Activated effector memory CD4-positive, alpha-beta T cell treated with anti-CD3 and anti-CD28 coated beads, Interleukin-2, amount 50 U/mL, for 16 hours (primary cell): ENCODE data around the gene BCAS3.
"Not testable (repeated sequence)": the region's sequence is repeated elsewhere in the genome, so short reads cannot be mapped to it uniquely, and the experiment has no call there.

Experiments
- DNase-seq: peaks from one replicate; pipeline ENCODE4 v3.0.0-alpha.2; 2020

BCAS3 gene

DNA sequence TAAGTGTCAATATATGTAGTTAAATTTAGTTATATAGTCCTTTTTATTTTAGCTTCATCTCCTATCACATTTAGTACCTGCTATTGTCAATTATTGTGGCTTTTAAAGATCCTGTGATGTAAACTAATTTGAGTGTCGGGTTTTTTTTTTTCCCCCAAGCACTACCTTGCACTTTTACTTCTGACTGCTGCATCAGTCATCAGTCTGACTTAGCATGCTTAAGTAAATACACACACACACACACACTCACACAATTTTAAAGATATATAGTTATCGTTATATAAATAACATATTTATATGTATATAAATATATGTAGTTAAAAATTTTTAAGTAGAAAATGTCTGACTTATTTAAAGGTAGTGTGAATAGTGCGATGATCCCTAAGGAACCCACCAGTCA is 127.2 kb downstream of the BCAS3 start:
- no peak for DNase-seq

DNA sequence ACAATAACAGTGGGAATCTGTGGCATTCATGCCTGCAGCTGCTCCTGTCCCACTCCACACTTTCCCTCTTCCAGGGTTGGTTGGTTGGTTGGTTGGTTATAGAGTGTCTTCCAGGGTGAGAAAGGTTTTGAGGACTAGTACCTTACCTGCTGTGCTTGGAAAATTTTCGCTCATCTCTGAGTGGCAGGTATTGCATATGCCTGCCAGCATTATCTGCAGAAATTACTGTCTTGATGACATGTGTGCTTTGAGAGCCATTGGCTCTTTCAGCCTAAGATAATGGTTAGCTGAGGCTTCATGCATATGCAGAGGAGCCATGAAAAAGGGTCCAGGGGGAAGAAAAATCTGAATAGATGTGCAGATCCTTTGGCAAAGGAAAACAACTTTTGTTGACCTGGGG is 131.8 kb downstream of the BCAS3 start:
- DNase-seq, result no peak

DNA sequence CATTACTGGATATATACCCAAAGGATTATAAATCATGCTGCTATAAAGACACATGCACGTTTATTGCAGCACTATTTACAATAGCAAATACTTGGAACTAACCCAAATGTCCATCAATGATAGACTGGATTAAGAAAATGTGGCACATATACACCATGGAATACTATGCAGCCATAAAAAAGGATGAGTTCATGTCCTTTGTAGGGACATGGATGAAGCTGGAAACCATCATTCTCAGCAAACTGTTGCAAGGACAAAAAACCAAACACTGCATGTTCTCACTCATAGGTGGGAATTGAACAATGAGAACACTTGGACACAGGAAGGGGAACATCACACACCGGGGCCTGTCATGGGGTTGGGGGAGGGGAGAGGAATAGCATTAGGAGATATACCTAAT is 137.3 kb downstream of the BCAS3 start:
- DNase-seq, result not testable (repeated sequence)

DNA sequence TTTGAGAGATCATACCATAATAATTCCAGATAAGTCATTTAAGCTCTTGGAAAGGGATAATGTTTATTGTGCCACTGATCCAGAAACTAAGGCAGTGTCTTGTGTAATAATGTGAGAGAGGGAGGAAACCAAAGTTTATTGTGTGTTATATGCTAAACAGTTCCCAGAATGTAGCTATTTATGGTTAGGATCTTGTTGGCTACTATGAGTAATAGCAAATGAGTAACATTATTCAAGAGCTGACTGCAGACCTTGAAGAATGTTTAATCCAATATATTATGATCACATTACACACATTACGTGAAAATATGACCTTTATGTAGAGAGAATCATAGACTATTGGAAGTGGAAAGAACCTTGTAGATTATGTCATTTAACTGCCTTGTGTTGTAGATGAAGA is 139.5 kb downstream of the BCAS3 start:
- DNase-seq, result no peak

DNA sequence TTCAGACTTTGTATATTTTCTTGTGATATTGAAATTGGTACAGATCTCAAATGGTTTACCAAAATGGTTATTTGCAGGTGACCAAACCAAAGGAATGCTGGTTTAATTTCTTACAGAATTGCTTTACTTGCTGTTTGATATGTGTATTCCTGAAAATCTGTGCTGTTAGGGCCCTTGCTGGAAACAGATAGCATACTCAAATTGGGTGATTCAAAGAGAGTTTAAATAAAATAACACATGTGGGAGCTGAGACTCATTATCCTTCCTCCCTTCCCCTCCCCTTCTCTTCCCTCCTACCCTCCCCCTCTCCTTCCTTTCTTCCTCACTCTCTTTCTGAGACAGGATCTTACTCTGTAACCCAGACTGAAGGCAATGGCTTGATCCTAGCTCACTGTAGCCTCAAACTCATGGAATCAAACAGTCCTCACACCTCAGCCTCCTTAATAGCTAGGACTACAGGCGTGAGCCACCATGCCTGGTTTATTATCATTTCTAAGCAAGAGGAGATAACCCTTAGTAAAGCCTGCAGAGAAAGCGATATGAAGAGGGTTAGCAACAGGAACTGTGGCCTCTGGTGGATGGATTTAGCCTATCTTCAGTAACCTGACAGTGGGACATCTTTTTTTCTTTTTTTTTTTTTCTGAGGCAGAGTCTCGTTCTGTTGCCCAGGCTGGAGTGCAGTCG is 141.9 kb downstream of the BCAS3 start:
- no peak for DNase-seq

DNA sequence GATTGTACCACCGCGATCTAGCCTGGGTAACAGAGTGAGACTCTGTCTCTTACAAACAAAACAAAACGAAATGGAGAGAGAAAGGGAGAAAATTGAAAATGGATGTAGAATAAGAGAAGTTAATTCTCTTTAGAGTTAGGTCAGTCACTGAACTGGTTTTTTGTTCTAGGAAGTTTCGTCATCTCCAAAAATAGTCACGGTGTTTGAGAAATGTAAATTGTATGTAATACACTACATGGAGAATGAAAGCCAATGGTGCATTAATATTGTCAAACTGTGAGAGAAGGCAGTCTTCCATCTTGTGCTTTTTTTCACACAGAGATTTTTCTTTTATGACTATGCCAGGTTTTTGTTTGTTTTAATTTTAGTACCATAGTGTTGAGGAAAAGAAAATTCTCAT is 145.9 kb downstream of the BCAS3 start:
- no peak for DNase-seq

DNA sequence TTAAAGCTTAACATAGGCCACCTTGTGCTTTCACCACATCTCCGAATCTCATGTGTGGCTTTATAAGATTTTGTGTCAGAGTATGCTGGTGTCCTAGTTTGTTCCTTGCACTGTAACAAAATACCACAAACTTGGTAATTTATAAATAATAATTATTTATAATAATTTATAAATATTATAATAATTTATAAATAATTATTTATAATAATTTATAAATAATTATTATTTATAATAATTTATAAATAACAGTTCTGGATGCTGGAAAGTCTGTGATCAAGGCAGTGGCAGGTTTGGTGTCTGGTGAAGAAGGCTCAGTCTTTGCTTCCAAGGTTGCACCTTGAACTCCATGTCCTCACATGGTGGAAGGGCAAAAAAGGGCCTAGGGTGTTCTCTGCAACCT is 147.7 kb downstream of the BCAS3 start:
- DNase-seq, result no peak

DNA sequence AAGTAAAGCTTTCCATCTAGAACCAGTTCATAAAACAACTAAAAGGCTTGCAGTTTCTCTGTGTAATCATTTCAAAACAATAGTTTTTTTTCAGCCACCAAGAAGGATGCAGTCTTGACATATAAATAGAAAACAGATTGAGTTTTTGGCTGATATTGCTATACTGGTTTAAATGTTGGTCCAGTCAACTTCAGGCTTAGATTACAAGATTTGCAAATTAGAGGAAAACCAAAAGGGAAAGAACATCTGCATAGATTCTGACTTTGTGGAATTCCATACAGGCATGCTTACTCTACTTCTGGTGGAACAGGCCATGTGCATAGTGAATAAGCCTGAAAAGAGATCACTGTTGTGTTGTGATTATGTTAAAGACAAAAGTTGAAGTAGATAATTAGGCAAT is 150.3 kb downstream of the BCAS3 start:
- no peak for DNase-seq

DNA sequence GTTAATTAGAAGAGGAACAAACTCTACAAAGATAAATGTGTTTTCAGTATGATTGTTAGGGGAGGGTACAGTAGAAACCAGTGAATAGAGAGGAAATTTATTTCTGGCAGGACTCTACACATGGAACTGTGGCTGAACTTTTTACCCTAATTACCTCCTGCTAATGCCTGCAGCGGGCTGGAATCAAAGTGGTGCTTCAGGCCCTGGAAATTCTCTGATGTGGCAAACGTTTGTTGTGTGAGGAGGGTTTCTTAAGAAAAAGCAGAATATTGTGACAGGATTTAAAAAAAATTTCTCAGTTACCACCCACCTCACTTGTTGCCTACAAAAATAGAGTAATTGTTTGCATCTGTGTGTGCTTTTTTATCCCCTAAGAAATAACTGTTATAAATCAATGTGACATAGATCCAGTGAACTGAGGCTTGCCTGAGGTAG is 154.5 kb downstream of the BCAS3 start:
- no peak for DNase-seq

DNA sequence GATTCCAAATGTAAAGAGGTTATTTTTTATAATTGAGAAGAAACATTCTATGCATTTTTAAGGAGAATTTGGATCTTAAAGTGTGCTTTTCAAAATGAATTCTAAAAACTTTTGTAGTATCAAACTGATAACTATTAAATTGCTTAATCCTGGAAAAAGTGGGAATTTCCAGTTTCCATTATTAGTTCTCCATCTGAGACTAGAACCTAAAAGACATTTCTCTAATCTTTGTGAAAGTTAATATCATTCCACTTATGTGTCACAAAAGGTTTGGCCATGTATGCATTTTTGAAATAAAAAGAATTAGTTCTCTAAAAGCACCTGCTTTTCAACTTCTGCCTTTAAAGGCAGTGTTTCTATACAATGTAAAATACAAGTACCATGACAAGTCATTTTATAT is 155.0 kb downstream of the BCAS3 start:
- no peak for DNase-seq

DNA sequence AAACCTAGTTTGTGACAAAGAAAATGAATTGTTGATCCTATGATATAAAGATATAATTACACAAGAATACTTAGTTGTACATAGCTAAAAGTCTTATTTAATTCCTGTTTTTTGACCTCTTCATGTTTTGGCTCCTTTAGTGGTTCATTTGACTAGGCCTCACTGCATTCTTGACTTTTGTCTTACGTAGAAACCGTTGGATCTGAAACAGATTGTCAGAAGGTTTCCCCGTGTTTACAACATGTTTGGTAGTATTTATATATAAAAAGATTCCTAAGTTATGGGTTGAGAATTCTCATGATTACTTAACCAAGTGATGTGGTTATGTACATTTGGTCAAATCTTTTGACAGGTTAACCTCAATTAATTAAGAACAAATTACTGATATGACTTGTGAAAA is 162.8 kb downstream of the BCAS3 start:
- no peak for DNase-seq

DNA sequence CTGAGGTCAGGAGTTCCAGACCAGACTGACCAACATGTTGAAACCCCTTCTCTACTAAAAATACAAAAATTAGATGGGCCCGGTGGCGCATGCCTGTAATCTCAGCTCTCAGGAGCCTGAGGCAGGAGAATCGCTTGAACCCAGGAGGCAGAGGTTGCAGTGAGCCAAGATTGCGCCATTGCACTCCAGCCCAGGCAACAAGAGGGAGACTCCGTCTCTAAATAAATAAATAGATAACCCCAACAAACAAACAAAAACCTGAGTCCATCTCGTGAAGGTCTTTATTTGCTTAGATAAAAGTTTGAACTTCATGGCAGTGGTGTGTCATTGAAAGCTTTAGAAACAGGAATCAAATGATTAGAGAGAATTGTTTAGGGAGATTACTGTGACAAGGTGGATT is 167.4 kb downstream of the BCAS3 start:
- DNase-seq, result no peak

DNA sequence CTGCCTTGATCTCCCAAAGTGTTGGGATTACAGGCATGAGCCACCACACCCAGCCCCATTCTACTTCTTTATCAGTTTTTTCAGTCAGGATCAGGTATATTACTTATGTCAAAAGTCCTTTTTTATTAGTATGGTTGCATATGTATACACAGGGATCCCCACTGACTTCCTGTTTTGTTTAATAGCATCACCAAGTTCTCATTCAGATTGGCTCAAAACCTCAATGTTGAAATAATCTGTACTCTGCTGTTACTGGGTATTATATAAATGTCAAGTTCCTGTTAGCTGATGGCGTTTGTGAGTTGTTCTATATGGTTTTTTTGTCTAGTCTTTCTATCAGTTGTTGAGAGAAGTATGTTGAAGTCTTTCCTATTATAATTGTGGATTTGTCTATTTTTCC is 168.5 kb downstream of the BCAS3 start:
- DNase-seq, result no peak

DNA sequence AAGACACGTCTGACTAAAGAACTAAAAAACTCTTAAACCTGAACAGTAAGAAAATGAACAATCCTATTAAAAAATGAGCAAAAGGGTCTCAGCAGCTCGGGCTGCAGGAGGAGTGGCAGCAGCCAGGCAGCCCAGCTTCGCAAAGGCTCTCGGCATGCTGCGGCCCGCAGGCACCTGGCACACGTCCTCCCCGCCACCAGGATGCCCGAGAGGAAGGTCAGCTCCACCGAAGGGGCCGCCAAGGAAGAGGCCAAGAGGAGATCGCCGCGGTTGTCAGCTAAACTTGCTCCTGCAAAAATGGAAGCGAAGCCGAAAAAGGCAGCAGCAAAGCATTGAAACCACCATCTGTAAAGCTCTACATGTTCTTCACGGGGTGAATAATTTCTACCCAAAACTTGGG is 173.5 kb downstream of the BCAS3 start:
- DNase-seq, result no peak

DNA sequence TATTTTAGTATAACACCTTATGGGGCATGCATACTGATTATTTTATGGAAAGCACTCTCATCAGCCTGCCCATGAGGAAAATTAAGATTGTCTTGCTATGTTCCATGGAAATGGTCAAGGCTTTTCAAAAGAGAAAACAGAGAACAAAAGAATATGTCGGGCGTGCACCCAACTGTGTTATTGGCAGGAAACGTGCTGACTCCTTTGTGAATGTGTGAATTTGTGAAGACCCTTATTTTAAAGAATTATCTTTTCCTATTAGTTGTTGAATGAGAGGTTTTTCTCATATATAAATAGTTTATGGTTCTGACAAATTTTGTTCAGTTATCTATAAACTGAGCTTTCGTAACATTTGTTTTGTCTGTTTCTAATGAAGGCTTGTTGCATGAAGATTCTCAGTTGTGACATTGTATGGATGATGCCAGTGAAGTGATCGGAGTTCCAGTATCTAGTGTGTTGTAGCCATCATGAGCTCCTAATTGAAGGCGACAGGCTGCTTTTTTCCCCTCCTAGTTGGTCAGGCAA is 180.0 kb downstream of the BCAS3 start:
- DNase-seq, result no peak

DNA sequence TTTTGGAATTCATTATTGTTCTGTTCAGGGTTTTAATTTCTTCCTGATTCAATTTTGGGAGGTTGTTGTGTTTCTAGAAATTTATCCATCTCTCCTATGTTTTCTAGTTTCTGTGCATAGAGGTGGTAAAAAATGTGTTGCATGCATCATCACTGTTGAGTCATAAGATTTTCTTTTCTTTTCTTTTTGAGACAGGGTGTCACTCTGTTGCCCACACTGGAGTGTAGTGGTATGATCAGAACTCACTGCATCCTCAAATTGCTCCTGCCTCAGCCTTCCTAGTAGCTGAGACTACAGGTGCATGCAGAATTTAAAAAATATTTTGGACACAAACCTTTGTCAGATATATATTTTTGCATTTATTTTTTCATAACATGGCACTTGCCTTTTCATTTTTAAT is 184.8 kb downstream of the BCAS3 start:
- no peak for DNase-seq

DNA sequence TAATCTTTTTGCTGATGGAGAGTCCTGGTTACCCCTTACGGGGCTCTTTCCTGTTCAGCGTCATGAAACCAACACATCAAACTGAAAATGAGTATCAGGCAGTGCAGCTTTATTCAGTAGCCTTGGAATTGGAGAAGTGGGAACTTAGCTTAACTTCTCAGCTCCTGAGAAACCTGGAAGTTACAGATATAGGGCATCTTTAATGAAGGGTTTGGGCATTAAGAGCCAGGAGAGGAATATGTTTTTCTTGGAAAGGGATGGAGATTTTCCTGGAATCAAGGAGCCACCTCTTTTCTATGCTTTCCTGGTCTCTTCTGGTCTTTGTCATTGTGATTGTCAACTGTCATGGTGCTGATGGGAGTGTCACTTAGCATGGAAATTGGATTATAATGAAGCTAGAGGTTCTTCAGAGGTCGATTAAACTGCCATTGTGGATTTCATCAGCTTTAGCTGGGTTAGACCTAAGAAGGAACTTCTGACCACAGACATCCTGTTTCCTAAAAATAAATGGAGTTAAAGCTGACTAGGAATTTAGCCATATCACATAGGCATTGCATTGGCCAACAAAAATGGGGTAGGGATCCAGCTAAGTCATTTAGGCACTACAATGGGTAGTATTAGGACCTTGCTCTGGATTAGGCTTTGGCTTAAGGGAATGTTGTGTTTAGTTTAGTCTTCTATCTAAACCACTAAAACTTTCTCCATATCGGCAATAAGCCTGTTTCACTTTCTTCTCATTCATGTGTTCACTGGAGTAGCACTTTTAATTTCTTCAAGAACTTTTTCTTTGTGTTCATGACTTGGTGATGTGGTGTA is 186.4 kb downstream of the BCAS3 start:
- no peak for DNase-seq

DNA sequence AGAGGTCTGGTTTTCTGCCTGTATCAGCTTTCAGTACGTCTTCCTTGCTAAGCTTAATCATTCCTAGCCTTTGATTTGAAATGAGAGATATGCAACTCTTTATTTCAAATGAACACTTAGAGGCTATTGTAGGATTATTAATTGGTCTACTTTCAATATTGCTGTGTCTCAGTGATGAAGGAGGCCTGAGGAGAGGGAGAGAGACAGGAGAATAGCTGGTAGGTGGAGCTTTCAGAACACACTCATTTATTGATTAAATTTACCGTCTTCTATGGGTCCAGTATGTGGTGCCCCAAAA is 187.0 kb downstream of the BCAS3 start:
- DNase-seq, result no peak

DNA sequence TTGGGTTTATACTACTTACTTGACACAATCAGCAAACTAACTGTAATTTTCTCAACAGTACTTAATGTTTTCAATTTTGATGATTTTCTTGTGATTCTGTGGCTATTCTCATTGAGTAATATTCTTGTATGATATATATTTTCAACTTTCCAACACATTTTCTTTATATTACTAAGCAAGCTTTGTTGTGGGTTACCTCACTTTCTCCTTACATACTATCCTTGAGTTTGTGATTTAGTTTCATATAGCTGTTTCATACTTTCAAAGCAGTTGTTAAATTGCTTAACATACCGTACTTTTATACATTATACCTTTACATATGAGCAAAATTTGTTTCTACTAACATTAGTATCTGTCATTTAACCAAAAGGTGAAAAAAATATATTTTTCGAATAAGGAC is 197.1 kb downstream of the BCAS3 start:
- no peak for DNase-seq

DNA sequence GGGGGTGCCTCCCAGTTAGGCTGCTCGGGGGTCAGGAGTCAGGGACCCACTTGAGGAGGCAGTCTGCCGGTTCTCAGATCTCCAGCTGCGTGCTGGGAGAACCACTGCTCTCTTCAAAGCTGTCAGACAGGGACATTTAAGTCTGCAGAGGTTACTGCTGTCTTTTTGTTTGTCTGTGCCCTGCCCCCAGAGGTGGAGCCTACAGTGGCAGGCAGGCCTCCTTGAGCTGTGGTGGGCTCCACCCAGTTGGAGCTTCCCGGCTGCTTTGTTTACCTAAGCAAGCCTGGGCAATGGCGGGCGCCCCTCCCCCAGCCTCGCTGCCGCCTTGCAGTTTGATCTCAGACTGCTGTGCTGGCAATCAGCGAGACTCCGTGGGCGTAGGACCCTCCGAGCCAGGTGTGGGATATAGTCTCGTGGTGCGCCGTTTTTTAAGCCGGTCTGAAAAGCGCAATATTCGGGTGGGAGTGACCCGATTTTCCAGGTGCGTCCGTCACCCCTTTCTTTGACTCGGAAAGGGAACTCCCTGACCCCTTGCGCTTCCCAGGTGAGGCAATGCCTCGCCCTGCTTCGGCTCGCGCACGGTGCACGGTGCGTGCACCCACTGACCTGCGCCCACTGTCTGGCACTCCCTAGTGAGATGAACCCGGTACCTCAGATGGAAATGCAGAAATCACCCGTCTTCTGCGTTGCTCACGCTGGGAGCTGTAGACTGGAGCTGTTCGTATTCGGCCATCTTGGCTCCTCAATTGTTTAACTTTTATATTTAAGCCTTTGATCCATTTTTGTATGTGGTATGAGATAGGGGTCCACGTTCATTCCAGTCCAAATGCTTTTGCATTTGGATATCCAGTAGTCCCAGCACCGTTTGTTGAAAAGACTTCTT is 209.3 kb downstream of the BCAS3 start:
- not testable (repeated sequence) for DNase-seq

DNA sequence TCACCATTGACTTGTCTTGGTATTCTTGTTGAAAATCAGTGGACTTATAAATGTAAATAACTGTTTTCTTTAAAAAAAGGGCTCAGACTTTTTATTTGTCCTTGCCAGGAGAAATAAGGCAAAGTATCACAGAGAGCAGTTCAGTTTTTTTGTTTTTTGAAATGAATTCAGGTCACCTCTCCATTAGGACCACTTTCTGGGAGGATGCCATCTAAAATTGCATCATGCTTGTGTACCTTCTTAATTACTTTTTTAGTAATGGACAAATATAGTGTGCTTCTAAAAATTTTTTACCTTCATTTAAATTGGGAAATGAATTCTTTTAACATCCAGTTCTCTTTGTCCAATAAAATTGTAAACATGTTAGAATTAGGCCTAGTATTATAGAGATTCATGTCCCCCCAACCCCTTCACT is 210.0 kb downstream of the BCAS3 start:
- no peak for DNase-seq

DNA sequence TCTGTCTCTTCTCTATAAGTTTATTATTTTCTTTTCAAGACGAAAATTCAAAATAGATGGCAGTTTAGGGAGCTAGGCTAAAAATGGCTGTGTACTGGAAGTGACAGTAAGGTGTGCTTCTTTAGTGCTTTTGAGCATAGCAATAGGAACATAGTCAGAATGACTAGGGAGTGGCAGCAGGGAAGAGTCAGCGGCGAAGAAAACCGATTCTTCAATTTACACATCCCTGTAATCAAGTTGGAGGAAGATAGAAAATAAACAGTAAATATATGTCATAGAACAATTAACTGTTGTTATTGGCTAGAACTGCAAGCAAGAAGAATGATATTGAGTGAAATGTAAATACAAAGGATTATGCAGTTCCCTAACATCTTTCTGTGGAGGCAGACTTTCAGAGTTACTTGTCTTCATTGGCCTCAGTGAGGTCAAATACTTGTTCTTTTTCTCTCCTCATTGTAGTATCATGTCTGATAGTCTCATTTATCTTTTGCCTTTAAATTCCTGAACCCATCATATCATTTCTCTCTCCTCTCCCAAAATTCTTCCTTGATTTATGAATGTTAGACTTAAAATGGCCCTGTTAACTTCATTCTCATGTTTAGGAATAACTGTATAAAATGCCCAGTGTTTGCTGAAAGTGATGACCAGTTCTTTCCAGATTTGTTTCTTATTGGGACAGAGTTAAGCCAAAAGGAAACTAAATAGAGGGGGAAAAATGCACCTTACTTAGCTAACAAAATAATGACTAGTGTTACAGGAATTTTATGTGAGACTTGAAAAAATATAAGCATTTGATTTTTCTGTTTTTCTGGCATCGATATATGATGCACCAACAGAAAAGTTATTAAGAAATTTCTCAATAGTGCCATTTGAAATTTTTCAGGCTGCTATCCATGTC is 211.4 kb downstream of the BCAS3 start:
- DNase-seq, result no peak

DNA sequence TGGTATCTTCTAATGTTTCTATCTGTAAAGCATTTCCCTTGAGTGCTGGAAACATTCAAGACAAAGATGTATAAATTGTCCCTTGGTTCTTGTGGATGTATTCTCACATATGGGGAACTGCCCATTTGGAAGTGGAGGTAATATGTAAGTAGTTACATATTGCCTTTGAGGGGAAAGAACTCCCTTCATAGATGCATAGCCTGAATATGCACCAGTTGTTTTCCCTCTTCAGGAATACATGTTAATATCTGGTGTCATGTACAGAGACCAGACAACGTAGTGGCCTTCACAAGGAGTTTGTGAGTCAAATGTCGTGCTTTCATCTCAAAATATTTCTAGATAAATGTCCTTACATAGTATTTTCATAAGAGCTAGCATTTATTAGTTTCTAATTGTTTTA is 213.5 kb downstream of the BCAS3 start:
- no peak for DNase-seq
